H1 (cell line): ENCODE results near the gene GNAQ.

Experiments used
- EZH2 ChIP-seq: fragments of 200-600 bp; sonication (generic); IDR thresholded peaks from 2 replicates; pipeline ENCODE4 v1.7.1; 2012; ENCODE audit warnings: low read depth, mild to moderate bottlenecking, moderate library complexity, low read length, inconsistent platforms; ENCODE audit not compliant: severe bottlenecking
- GTF2F1 ChIP-seq: IDR thresholded peaks from 2 replicates; pipeline ENCODE4 v1.6.1; 2012; ENCODE audit warnings: low read depth, low read length, improper control_type of control experiment, borderline replicate concordance
- POLR2AphosphoS5 ChIP-seq: IDR thresholded peaks from 2 replicates; pipeline ENCODE4 v1.6.1; 2011; ENCODE audit warnings: low read depth, low read length
- TF ChIP-seq, protein P1 (sequence below), 3 experiments: IDR thresholded peaks; 1 replicate in 2 of 3; 2 replicates in 1 of 3; pipeline versions ENCODE4 v1.5.1 to v1.6.1; 2011; ENCODE audit warnings: low read length in 3 of 3, mild to moderate bottlenecking in 3 of 3, inconsistent platforms in 2 of 3, low read depth in 1 of 3, moderate library complexity in 1 of 3; ENCODE audit not compliant: insufficient read depth in 1 of 3; ENCODE audit errors: control extremely low read depth in 1 of 3
- TF ChIP-seq, protein P2 (sequence below): fragments of 300-600 bp; sonication (generic); IDR thresholded peaks from 2 replicates; pipeline ENCODE4 v1.7.1; 2012; ENCODE audit warnings: low read length, moderate library complexity, mild to moderate bottlenecking, inconsistent platforms; ENCODE audit not compliant: insufficient replicate concordance

DNA sequence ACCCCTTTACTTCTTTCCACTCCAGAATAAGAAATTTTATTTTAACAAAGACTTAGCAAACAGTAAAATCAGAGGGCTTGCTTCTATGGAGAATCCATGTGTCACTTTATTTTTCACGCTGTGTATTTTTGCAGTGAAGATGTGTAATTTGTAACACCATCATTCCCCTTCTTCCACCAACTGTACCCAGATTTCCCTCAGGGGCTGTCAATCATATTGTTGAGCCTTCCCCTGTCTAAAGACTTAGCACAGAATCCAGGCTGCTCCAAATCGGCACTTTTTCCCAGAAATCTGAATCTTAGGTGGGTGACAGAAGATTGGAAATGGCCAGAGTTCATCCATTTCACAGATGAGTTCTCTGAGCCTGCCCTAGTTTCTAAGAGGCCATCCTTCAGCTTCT, 115.9 kb downstream of the GNAQ start:
- TF ChIP-seq, protein P1, sequence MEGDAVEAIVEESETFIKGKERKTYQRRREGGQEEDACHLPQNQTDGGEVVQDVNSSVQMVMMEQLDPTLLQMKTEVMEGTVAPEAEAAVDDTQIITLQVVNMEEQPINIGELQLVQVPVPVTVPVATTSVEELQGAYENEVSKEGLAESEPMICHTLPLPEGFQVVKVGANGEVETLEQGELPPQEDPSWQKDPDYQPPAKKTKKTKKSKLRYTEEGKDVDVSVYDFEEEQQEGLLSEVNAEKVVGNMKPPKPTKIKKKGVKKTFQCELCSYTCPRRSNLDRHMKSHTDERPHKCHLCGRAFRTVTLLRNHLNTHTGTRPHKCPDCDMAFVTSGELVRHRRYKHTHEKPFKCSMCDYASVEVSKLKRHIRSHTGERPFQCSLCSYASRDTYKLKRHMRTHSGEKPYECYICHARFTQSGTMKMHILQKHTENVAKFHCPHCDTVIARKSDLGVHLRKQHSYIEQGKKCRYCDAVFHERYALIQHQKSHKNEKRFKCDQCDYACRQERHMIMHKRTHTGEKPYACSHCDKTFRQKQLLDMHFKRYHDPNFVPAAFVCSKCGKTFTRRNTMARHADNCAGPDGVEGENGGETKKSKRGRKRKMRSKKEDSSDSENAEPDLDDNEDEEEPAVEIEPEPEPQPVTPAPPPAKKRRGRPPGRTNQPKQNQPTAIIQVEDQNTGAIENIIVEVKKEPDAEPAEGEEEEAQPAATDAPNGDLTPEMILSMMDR (IDR thresholded peaks at IDR 0.05; ENCODE audit: control extremely low read depth in 1 of 3, insufficient read depth in 1 of 3, low read depth in 1 of 3, low read length in 3 of 3) = no peak
- no peak for TF ChIP-seq POLR2AphosphoS5
- TF ChIP-seq, protein P2, sequence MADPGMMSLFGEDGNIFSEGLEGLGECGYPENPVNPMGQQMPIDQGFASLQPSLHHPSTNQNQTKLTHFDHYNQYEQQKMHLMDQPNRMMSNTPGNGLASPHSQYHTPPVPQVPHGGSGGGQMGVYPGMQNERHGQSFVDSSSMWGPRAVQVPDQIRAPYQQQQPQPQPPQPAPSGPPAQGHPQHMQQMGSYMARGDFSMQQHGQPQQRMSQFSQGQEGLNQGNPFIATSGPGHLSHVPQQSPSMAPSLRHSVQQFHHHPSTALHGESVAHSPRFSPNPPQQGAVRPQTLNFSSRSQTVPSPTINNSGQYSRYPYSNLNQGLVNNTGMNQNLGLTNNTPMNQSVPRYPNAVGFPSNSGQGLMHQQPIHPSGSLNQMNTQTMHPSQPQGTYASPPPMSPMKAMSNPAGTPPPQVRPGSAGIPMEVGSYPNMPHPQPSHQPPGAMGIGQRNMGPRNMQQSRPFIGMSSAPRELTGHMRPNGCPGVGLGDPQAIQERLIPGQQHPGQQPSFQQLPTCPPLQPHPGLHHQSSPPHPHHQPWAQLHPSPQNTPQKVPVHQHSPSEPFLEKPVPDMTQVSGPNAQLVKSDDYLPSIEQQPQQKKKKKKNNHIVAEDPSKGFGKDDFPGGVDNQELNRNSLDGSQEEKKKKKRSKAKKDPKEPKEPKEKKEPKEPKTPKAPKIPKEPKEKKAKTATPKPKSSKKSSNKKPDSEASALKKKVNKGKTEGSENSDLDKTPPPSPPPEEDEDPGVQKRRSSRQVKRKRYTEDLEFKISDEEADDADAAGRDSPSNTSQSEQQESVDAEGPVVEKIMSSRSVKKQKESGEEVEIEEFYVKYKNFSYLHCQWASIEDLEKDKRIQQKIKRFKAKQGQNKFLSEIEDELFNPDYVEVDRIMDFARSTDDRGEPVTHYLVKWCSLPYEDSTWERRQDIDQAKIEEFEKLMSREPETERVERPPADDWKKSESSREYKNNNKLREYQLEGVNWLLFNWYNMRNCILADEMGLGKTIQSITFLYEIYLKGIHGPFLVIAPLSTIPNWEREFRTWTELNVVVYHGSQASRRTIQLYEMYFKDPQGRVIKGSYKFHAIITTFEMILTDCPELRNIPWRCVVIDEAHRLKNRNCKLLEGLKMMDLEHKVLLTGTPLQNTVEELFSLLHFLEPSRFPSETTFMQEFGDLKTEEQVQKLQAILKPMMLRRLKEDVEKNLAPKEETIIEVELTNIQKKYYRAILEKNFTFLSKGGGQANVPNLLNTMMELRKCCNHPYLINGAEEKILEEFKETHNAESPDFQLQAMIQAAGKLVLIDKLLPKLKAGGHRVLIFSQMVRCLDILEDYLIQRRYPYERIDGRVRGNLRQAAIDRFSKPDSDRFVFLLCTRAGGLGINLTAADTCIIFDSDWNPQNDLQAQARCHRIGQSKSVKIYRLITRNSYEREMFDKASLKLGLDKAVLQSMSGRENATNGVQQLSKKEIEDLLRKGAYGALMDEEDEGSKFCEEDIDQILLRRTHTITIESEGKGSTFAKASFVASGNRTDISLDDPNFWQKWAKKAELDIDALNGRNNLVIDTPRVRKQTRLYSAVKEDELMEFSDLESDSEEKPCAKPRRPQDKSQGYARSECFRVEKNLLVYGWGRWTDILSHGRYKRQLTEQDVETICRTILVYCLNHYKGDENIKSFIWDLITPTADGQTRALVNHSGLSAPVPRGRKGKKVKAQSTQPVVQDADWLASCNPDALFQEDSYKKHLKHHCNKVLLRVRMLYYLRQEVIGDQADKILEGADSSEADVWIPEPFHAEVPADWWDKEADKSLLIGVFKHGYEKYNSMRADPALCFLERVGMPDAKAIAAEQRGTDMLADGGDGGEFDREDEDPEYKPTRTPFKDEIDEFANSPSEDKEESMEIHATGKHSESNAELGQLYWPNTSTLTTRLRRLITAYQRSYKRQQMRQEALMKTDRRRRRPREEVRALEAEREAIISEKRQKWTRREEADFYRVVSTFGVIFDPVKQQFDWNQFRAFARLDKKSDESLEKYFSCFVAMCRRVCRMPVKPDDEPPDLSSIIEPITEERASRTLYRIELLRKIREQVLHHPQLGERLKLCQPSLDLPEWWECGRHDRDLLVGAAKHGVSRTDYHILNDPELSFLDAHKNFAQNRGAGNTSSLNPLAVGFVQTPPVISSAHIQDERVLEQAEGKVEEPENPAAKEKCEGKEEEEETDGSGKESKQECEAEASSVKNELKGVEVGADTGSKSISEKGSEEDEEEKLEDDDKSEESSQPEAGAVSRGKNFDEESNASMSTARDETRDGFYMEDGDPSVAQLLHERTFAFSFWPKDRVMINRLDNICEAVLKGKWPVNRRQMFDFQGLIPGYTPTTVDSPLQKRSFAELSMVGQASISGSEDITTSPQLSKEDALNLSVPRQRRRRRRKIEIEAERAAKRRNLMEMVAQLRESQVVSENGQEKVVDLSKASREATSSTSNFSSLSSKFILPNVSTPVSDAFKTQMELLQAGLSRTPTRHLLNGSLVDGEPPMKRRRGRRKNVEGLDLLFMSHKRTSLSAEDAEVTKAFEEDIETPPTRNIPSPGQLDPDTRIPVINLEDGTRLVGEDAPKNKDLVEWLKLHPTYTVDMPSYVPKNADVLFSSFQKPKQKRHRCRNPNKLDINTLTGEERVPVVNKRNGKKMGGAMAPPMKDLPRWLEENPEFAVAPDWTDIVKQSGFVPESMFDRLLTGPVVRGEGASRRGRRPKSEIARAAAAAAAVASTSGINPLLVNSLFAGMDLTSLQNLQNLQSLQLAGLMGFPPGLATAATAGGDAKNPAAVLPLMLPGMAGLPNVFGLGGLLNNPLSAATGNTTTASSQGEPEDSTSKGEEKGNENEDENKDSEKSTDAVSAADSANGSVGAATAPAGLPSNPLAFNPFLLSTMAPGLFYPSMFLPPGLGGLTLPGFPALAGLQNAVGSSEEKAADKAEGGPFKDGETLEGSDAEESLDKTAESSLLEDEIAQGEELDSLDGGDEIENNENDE = no peak
- no peak for TF ChIP-seq GTF2F1
- TF ChIP-seq EZH2 = no peak
